GM10847 (cell line): ENCODE data around the gene HDAC7.

Experiments used
- POLR2A ChIP-seq: IDR thresholded peaks from 2 replicates; pipeline ENCODE4 v1.6.1; 2011; ENCODE audit not compliant: insufficient read length; ENCODE audit errors: extremely low read depth

Gene HDAC7

GRCh38 chr12:47855502-47855901 lies 35.8 kb upstream of the HDAC7 start:
- no peak for TF ChIP-seq POLR2A

- TF ChIP-seq POLR2A = no peak
These were observed 34.8 kb upstream of the HDAC7 start for GRCh38 chr12:47854531-47854930.

- no peak for TF ChIP-seq POLR2A
These were observed 32.4 kb upstream of the HDAC7 start for GRCh38 chr12:47852096-47852571.

- TF ChIP-seq POLR2A = no peak
These were observed 31.7 kb upstream of the HDAC7 start for GRCh38 chr12:47851303-47851952.

GRCh38 chr12:47850153-47851084 lies 30.7 kb upstream of the HDAC7 start:
- TF ChIP-seq POLR2A = no peak

GRCh38 chr12:47849261-47849660 lies 29.6 kb upstream of the HDAC7 start:
- no peak for TF ChIP-seq POLR2A

- no peak for TF ChIP-seq POLR2A
These were observed 29.1 kb upstream of the HDAC7 start for GRCh38 chr12:47848853-47849252.

GRCh38 chr12:47846294-47846996 lies 26.7 kb upstream of the HDAC7 start:
- no peak for TF ChIP-seq POLR2A

GRCh38 chr12:47845081-47845480 lies 25.4 kb upstream of the HDAC7 start:
- no peak for TF ChIP-seq POLR2A

GRCh38 chr12:47844264-47845019 lies 24.7 kb upstream of the HDAC7 start:
- TF ChIP-seq POLR2A = no peak

- TF ChIP-seq POLR2A = no peak
These were observed 23.7 kb upstream of the HDAC7 start for GRCh38 chr12:47843226-47843980.

GRCh38 chr12:47841910-47842309 lies 22.2 kb upstream of the HDAC7 start:
- TF ChIP-seq POLR2A = no peak

GRCh38 chr12:47841501-47841900 lies 21.8 kb upstream of the HDAC7 start:
- no peak for TF ChIP-seq POLR2A

GRCh38 chr12:47840571-47840970 lies 20.9 kb upstream of the HDAC7 start:
- TF ChIP-seq POLR2A = no peak
